Natural killer cell (primary cell): ENCODE measurements around the gene GGT6. TPM values are rescaled to one million over a fixed set of nuclear protein-coding genes. Genes with fewer than 3 reads are reported as not detected.

Experiments
- ATAC-seq, 3 donors: fragments of 150-1000 bp in 2 of 3; fragments of 200-7000 bp in 1 of 3; cut with Tn5 transposase; 1 replicate in 1 of 3; 2 replicates in 2 of 3; pipeline ENCODE4 v1.10.0; 2021; ENCODE audit warnings: mild to moderate bottlenecking in 2 of 3, moderate library complexity in 2 of 3
- DNase-seq, 2 donors: peaks; one replicate each; pipeline versions ENCODE4 v3.0.0 to v3.0.0-alpha.2; 2013 to 2021; ENCODE audit warnings: mixed read lengths in 1 of 2
- H3K27ac ChIP-seq: one replicate; pipeline ENCODE4 v1.5.1; 2013; ENCODE audit warnings: mild to moderate bottlenecking, low read length
- H3K27me3 ChIP-seq: one replicate; pipeline ENCODE4 v1.6.1; 2013; ENCODE audit warnings: low read length; ENCODE audit not compliant: control insufficient read depth, insufficient read depth
- H3K36me3 ChIP-seq: one replicate; pipeline ENCODE4 v1.6.1; 2013; ENCODE audit warnings: low read length; ENCODE audit not compliant: control insufficient read depth, insufficient read depth
- H3K4me1 ChIP-seq: one replicate; pipeline ENCODE4 v1.6.1; 2013; ENCODE audit warnings: low read length; ENCODE audit not compliant: control insufficient read depth, insufficient read depth
- H3K4me3 ChIP-seq: one replicate; pipeline ENCODE4 v1.5.1; 2013; ENCODE audit warnings: low read length
- H3K9me3 ChIP-seq: one replicate; pipeline ENCODE4 v1.6.1; 2013; ENCODE audit warnings: low read length; ENCODE audit not compliant: control insufficient read depth, insufficient read depth
- H3K27ac Mint-ChIP-seq, 2 donors: one replicate each; pipeline ENCODE4 v1.8.0; 2022; ENCODE audit warnings: mild to moderate bottlenecking in 2 of 2, mixed read lengths in 2 of 2, moderate library complexity in 1 of 2
- H3K27me3 Mint-ChIP-seq, 2 donors: one replicate each; pipeline ENCODE4 v1.8.0; 2022; ENCODE audit warnings: low read depth in 2 of 2, mixed read lengths in 2 of 2
- H3K36me3 Mint-ChIP-seq: one replicate; pipeline ENCODE4 v1.8.0; 2022; ENCODE audit warnings: mixed read lengths
- H3K4me1 Mint-ChIP-seq, 2 donors: one replicate each; pipeline ENCODE4 v1.8.0; 2022; ENCODE audit warnings: mixed read lengths in 2 of 2
- H3K4me3 Mint-ChIP-seq: one replicate; pipeline ENCODE4 v1.8.0; 2022; ENCODE audit warnings: mild to moderate bottlenecking, moderate library complexity, mixed read lengths
- H3K9me3 Mint-ChIP-seq, 2 donors: one replicate each; pipeline ENCODE4 v1.8.0; 2022; ENCODE audit warnings: mixed read lengths in 2 of 2
- WGBS: methylation state at CpG from one replicate; pipeline ENCODE4 v1.1.7; 2013; ENCODE audit warnings: missing lambda C conversion rate; ENCODE audit not compliant: insufficient coverage; 5-methylcytosine and 5-hydroxymethylcytosine counted together
- intact Hi-C: fragments of 100-400 bp; cut with micrococcal nuclease; formaldehyde crosslinking; loops from one replicate; pipeline ENCODE4 v1.14.2; 2022
- total RNA-seq, 4 donors: library from RNA; stranded (reverse); fragments of 120-200 nt in 1 of 4; gene quantifications; one replicate each; pipeline versions ENCODE4 v1.2.3 to v1.2.4, GENCODE V29; 2013 to 2022
- TF ChIP-seq, protein P1 (sequence below): fragments of 200-600 bp; IDR thresholded peaks from one replicate; pipeline ENCODE4 v1.8.0; 2022; ENCODE audit warnings: antibody characterized with exemption

Gene GGT6
- total RNA-seq, 3 donors from 2014 or later (not counting 1 experiment from before 2014, with no cell fraction given) = not detected

GRCh38 chr17:4549781-4550533, 10.4 kb downstream of the GGT6 start:
- DNase-seq = no peak
- Mint-ChIP-seq H3K4me3 (no peak overlapping the region), H3K27me3 (no peaks in the 10 kb centered on the region), H3K36me3 (no peaks in the 10 kb centered on the region), H3K9me3 (no peaks in the 10 kb centered on the region), H3K4me1 (peaks cover 0 to 15% of the 10 kb centered on the region in 2 donors), H3K27ac (no peak overlapping the region)
- TF ChIP-seq, protein P1, sequence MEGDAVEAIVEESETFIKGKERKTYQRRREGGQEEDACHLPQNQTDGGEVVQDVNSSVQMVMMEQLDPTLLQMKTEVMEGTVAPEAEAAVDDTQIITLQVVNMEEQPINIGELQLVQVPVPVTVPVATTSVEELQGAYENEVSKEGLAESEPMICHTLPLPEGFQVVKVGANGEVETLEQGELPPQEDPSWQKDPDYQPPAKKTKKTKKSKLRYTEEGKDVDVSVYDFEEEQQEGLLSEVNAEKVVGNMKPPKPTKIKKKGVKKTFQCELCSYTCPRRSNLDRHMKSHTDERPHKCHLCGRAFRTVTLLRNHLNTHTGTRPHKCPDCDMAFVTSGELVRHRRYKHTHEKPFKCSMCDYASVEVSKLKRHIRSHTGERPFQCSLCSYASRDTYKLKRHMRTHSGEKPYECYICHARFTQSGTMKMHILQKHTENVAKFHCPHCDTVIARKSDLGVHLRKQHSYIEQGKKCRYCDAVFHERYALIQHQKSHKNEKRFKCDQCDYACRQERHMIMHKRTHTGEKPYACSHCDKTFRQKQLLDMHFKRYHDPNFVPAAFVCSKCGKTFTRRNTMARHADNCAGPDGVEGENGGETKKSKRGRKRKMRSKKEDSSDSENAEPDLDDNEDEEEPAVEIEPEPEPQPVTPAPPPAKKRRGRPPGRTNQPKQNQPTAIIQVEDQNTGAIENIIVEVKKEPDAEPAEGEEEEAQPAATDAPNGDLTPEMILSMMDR = no peak
- Histone ChIP-seq H3K4me3 (no peak overlapping the region), H3K27me3 (no peaks in the 10 kb centered on the region), H3K9me3 (no peaks in the 10 kb centered on the region), H3K27ac (no peak overlapping the region), H3K4me1 (peaks cover 14% of the 10 kb centered on the region), H3K36me3 (peaks cover 64% of the 10 kb centered on the region)
- WGBS = 92% methylated on average over 25 of the region's 25 CpGs
- ATAC-seq = no peak
- intact Hi-C loops = no loop called here

DNA sequence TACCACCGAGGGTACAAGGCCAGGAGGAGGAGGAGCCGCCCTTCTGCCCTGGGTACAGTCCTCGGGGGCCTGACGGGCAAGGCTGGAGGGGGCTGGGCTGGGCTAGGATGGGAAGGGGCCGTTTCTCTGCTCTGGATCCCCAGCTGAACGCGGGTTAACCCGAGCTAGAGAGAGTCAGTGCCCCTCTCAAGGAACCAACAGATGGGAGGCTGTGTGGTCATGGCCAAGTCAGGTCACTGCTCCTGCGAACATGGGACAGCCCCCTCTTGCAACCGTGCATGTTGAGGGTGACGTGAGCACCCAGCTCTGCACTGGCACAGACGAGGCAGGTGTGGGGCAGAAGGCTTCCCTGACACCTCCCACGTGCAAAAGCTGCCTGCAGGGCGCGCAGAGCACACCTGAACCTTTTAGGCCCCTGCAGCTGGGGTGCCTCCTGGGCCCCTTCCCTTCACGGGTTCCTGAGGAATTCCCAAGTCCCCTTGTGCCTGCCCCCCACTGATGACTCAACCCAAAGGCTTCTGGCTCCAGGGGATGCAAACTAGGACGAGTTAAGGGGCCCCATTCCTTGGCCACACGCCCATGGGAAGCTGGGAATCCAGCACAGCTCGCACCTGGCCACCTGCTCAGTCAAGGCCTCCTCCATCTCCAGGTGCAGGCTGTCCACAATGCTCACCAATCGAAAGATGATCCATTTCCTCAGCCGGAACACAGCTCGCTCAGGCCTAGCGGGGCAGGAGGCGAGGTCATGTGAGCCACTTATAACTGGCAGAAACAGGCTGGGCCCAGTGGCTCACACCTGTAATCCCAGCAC, 11.5 kb downstream of the GGT6 start:
- H3K36me3 Mint-ChIP-seq = no peaks in the 10 kb centered on the region
- WGBS = 93% methylated on average over 24 of the region's 24 CpGs

DNA sequence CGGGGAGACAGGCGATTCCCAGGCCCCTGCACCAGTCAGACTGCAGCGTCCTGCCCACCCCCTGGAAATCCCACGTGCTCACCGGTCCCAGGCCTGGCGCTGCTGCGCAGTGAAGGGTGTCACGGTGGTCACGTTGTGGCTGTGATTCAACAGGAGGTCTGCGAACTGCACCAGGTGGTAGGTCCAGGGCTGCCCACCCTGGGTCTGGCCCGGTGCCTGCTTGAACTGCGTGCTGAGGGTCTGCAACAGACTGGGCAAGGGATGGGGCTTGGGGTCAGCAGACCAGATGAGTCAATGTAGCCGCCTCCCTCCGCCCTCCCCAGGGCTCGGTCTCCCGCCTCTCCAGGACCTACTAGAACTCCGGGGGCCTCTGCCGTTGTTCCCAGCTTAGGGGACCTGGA, 12.3 kb downstream of the GGT6 start:
- no peak overlapping the region for H3K4me3 Mint-ChIP-seq
- Histone ChIP-seq H3K4me1 (no peaks in the 10 kb centered on the region), H3K9me3 (no peaks in the 10 kb centered on the region), H3K27me3 (no peaks in the 10 kb centered on the region), H3K36me3 (peaks cover 76% of the 10 kb centered on the region), H3K4me3 (no peak overlapping the region), H3K27ac (no peak overlapping the region)
- no peak for ATAC-seq
- intact Hi-C loops = no loop called here
- DNase-seq = no peak
- H3K27me3 Mint-ChIP-seq = no peaks in the 10 kb centered on the region
- no peaks in the 10 kb centered on the region for H3K36me3 Mint-ChIP-seq
- no peak overlapping the region for H3K27ac Mint-ChIP-seq
- 96% methylated on average over 18 of the region's 18 CpGs for WGBS
- no peaks in the 10 kb centered on the region for H3K9me3 Mint-ChIP-seq
- no peaks in the 10 kb centered on the region for H3K4me1 Mint-ChIP-seq
- TF ChIP-seq, protein P1 = no peak

More for the DNA sequence above, 11.5 kb downstream of the GGT6 start:
- H3K4me3 ChIP-seq = no peak overlapping the region
- no peaks in the 10 kb centered on the region for H3K9me3 Mint-ChIP-seq
- DNase-seq (no peak), ATAC-seq (no peak)
- H3K27ac Mint-ChIP-seq = no peak overlapping the region
- H3K27ac ChIP-seq = no peak overlapping the region
- H3K27me3 ChIP-seq = no peaks in the 10 kb centered on the region
- no peaks in the 10 kb centered on the region for H3K27me3 Mint-ChIP-seq
- TF ChIP-seq, protein P1 = no peak
- peaks cover 4% of the 10 kb centered on the region for H3K4me1 ChIP-seq
- no peaks in the 10 kb centered on the region for H3K9me3 ChIP-seq
- peaks cover 0 to 5% of the 10 kb centered on the region in 2 donors for H3K4me1 Mint-ChIP-seq
- intact Hi-C loops = no loop called here
- no peak overlapping the region for H3K4me3 Mint-ChIP-seq
- peaks cover 70% of the 10 kb centered on the region for H3K36me3 ChIP-seq
